OCI-LY1 (cell line): ENCODE results near the gene CEP104.

Experiments used
- H2AFZ ChIP-seq: fragments of 200-600 bp; sonication (generic), shearing (Covaris generic); 2 replicates; pipeline ENCODE4 v1.6.0; 2014; ENCODE audit warnings: antibody characterized with exemption, mild to moderate bottlenecking, low read length
- H3F3A ChIP-seq: fragments of 200-600 bp; sonication (generic), shearing (Covaris generic); 2 replicates; pipeline ENCODE4 v1.6.0; 2014; ENCODE audit warnings: mild to moderate bottlenecking, antibody characterized with exemption, low read length, moderate library complexity; ENCODE audit not compliant: insufficient read depth
- H3K27ac ChIP-seq: fragments of 200-600 bp; sonication (generic); 2 replicates; pipeline ENCODE4 v1.5.1; 2014; ENCODE audit warnings: low read length, mixed run types, mild to moderate bottlenecking, low read depth; ENCODE audit not compliant: poor library complexity, severe bottlenecking
- H3K27me3 ChIP-seq: fragments of 200-600 bp; sonication (generic); 2 replicates; pipeline ENCODE4 v1.6.0; 2014; ENCODE audit warnings: antibody characterized with exemption, mild to moderate bottlenecking, low read length, moderate library complexity; ENCODE audit not compliant: insufficient read depth
- H3K36me3 ChIP-seq: fragments of 200-600 bp; sonication (generic); 2 replicates; pipeline ENCODE4 v1.6.1; 2014; ENCODE audit warnings: mild to moderate bottlenecking, antibody characterized with exemption, low read length, moderate library complexity, mixed read lengths; ENCODE audit not compliant: insufficient read depth
- H3K4me1 ChIP-seq: fragments of 200-600 bp; sonication (generic); 2 replicates; pipeline ENCODE4 v1.5.1; 2014; ENCODE audit warnings: mild to moderate bottlenecking, low read length, moderate library complexity; ENCODE audit not compliant: insufficient read depth, severe bottlenecking
- H3K4me2 ChIP-seq: fragments of 200-600 bp; sonication (generic), shearing (Covaris generic); 2 replicates; pipeline ENCODE4 v1.6.1; 2014; ENCODE audit warnings: low read length
- H3K4me3 ChIP-seq: fragments of 200-600 bp; sonication (generic); 2 replicates; pipeline ENCODE4 v1.5.1; 2014; ENCODE audit warnings: low read length, low read depth, mild to moderate bottlenecking, mixed read lengths; ENCODE audit not compliant: poor library complexity, severe bottlenecking
- H3K79me2 ChIP-seq: fragments of 200-600 bp; shearing (Covaris generic); 2 replicates; pipeline ENCODE4 v1.6.1; 2016; ENCODE audit warnings: mixed run types, low read length, mixed read lengths; ENCODE audit not compliant: insufficient read depth
- H3K9ac ChIP-seq: fragments of 200-600 bp; sonication (generic), shearing (Covaris generic); 2 replicates; pipeline ENCODE4 v1.6.1; 2014; ENCODE audit warnings: mild to moderate bottlenecking, low read length, mixed read lengths
- H3K9me2 ChIP-seq: fragments of 200-600 bp; sonication (generic), shearing (Covaris generic); 2 replicates; pipeline ENCODE4 v1.6.1; 2014; ENCODE audit warnings: low read depth, mild to moderate bottlenecking, low read length, mixed read lengths
- H3K9me3 ChIP-seq: fragments of 200-600 bp; shearing (Covaris generic); 2 replicates; pipeline ENCODE4 v1.6.1; 2014; ENCODE audit warnings: low read length, mixed read lengths
- H4K20me1 ChIP-seq: fragments of 200-600 bp; sonication (generic), shearing (Covaris generic); 2 replicates; pipeline ENCODE4 v1.6.0; 2016; ENCODE audit warnings: mild to moderate bottlenecking, low read length; ENCODE audit not compliant: insufficient read depth
- EZH2 ChIP-seq: fragments of 200-600 bp; sonication (generic), shearing (Covaris generic); IDR thresholded peaks from 2 replicates; pipeline ENCODE4 v1.8.0; 2017; ENCODE audit warnings: borderline replicate concordance, mixed run types, mild to moderate bottlenecking, antibody characterized with exemption, low read length, moderate library complexity, mixed read lengths
- TF ChIP-seq, protein P1 (sequence below): fragments of 200-600 bp; sonication (generic), shearing (Covaris generic); IDR thresholded peaks from 2 replicates; pipeline ENCODE4 v1.5.1; 2017; ENCODE audit warnings: mild to moderate bottlenecking, antibody characterized with exemption, low read length, moderate library complexity, mixed read lengths

The CEP104 gene

GRCh38 chr1:3821908-3822307 lies 35.1 kb downstream of the CEP104 start:
- no peak overlapping the region for H2AFZ ChIP-seq
- H3K9me2 ChIP-seq: no peaks in the 10 kb centered on the region
- peaks cover 60% of the 10 kb centered on the region for H3K36me3 ChIP-seq
- H3K27ac ChIP-seq: no peak overlapping the region
- no peaks in the 10 kb centered on the region for H3K4me1 ChIP-seq
- no peak overlapping the region for H3K4me2 ChIP-seq
- no peaks in the 10 kb centered on the region for H3F3A ChIP-seq
- H4K20me1 ChIP-seq: no peaks in the 10 kb centered on the region
- TF ChIP-seq, protein P1, sequence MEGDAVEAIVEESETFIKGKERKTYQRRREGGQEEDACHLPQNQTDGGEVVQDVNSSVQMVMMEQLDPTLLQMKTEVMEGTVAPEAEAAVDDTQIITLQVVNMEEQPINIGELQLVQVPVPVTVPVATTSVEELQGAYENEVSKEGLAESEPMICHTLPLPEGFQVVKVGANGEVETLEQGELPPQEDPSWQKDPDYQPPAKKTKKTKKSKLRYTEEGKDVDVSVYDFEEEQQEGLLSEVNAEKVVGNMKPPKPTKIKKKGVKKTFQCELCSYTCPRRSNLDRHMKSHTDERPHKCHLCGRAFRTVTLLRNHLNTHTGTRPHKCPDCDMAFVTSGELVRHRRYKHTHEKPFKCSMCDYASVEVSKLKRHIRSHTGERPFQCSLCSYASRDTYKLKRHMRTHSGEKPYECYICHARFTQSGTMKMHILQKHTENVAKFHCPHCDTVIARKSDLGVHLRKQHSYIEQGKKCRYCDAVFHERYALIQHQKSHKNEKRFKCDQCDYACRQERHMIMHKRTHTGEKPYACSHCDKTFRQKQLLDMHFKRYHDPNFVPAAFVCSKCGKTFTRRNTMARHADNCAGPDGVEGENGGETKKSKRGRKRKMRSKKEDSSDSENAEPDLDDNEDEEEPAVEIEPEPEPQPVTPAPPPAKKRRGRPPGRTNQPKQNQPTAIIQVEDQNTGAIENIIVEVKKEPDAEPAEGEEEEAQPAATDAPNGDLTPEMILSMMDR: no peak
- no peak for TF ChIP-seq EZH2
- H3K27me3 ChIP-seq: no peaks in the 10 kb centered on the region
- H3K9me3 ChIP-seq: no peaks in the 10 kb centered on the region
- H3K4me3 ChIP-seq: no peak overlapping the region
- H3K79me2 ChIP-seq: no peaks in the 10 kb centered on the region
- H3K9ac ChIP-seq: no peak overlapping the region

GRCh38 chr1:3821447-3821846 lies 35.6 kb downstream of the CEP104 start:
- H3K4me2 ChIP-seq: no peak overlapping the region
- no peak overlapping the region for H3K9ac ChIP-seq
- no peaks in the 10 kb centered on the region for H3K79me2 ChIP-seq
- H3K36me3 ChIP-seq: peaks cover 56% of the 10 kb centered on the region
- H3K27ac ChIP-seq: no peak overlapping the region
- H3K27me3 ChIP-seq: no peaks in the 10 kb centered on the region
- no peak overlapping the region for H2AFZ ChIP-seq
- H4K20me1 ChIP-seq: no peaks in the 10 kb centered on the region
- H3K9me2 ChIP-seq: no peaks in the 10 kb centered on the region
- no peak overlapping the region for H3K4me3 ChIP-seq
- no peaks in the 10 kb centered on the region for H3K4me1 ChIP-seq
- H3K9me3 ChIP-seq: no peaks in the 10 kb centered on the region
- no peaks in the 10 kb centered on the region for H3F3A ChIP-seq
- TF ChIP-seq EZH2: no peak
- TF ChIP-seq, protein P1: no peak

- H3K9ac ChIP-seq: no peak overlapping the region
- no peak overlapping the region for H2AFZ ChIP-seq
- no peak overlapping the region for H3K4me2 ChIP-seq
- H3K9me2 ChIP-seq: no peaks in the 10 kb centered on the region
- no peaks in the 10 kb centered on the region for H3K27me3 ChIP-seq
- H3K9me3 ChIP-seq: no peaks in the 10 kb centered on the region
- no peaks in the 10 kb centered on the region for H3F3A ChIP-seq
- no peaks in the 10 kb centered on the region for H3K79me2 ChIP-seq
- H4K20me1 ChIP-seq: no peaks in the 10 kb centered on the region
- H3K4me3 ChIP-seq: no peak overlapping the region
- H3K27ac ChIP-seq: no peak overlapping the region
- H3K4me1 ChIP-seq: no peaks in the 10 kb centered on the region
- peaks cover 53% of the 10 kb centered on the region for H3K36me3 ChIP-seq
- TF ChIP-seq, protein P1: no peak
- TF ChIP-seq EZH2: no peak
Observed at GRCh38 chr1:3821004-3821403, 36.0 kb downstream of the CEP104 start.
